SH-SY5Y (cell line): ENCODE measurements around the gene GARNL3.

Experiments used
- GATA2 ChIP-seq: IDR thresholded peaks from 2 replicates; pipeline ENCODE4 v1.6.1; 2011; ENCODE audit warnings: mild to moderate bottlenecking, low read depth, low read length
- GATA3 ChIP-seq: IDR thresholded peaks from 2 replicates; pipeline ENCODE4 v1.6.1; 2011; ENCODE audit warnings: low read depth, mild to moderate bottlenecking, low read length, moderate library complexity

GARNL3 gene

DNA sequence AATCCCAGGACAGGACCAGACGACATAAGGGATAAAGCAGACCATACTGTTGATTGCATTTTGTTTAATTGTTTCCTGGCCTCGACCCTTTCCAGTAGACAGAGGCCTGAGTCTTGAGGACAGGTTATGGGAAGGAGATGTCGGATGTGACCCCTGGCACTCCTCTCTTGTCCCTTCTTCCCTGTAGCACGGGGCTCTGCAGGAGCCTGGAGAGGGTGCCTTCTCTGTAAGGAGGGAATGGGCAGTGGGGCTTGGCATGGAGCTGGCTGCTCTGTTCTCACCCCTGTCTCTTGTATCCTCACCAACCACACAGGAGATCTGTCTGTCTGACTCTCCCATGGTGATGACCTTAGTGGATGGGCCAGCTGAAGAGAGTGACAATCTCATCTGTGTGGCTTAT, 92.3 kb downstream of the GARNL3 start:
- no peak for TF ChIP-seq GATA3
- no peak for TF ChIP-seq GATA2

DNA sequence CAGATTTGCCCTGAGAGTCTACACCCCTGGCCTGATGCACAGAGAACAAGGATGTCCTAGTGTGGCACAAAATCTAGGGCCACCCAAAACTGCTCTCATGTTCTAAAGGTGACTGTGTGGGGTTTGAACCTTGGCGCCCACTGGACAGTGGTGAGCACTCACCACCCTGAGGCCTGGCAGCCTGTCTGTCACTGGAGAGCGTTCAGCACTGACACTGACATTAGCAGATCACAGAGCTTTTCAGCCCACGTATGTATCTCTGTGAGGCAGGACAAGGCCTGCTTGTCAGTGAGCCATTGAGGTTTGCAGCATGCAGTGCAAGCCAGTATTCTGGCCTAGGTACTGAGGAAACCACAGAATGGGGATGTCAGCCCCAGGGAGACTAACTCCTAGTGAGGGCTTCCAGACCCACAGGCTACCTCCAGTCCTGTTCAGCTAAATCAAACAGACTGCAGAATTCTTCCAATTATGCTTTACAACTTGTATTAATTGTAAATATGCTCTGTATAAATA, 93.5 kb downstream of the GARNL3 start:
- TF ChIP-seq GATA2 (no peak), GATA3 (no peak)

DNA sequence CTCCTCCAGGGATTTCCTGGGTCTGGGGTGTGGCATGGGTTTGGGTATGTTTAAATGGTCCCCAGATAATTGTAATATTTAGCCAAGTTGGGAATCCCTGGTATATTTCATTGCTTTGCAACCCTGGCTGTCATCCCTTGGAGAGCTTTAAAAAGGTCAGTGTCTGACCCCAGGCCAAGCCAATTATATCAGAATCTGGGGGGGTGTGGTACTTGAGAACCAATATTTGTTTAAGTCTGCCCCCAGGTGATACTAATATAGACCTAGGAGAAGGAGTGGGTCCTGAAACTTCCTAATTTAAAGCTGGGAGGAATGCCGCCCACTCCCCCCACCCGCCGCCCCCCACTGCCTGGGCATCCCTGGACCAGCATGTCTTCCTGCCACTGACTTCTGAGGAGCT, 94.2 kb downstream of the GARNL3 start:
- TF ChIP-seq GATA2 (no peak), GATA3 (no peak)

DNA sequence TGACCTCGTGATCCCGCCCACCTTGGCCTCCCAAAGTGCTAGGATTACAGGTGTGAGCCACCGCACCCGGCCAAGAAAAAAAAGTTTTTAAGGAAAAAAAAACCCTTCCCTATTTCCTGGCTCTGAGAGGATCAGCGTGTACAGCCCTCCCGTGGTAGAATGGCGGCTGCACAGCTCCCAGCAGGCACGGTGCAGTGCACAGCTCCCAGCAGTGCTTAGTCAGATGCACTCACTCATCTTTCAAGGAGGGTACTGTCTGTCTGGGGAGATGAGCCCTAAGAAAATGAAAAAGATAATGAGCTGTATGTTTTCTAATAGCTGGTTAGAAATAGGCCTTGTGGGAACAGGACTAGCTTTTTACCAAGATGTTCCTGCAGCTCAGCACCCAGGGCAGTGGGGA, 95.7 kb downstream of the GARNL3 start:
- TF ChIP-seq GATA3 (no peak), GATA2 (no peak)

DNA sequence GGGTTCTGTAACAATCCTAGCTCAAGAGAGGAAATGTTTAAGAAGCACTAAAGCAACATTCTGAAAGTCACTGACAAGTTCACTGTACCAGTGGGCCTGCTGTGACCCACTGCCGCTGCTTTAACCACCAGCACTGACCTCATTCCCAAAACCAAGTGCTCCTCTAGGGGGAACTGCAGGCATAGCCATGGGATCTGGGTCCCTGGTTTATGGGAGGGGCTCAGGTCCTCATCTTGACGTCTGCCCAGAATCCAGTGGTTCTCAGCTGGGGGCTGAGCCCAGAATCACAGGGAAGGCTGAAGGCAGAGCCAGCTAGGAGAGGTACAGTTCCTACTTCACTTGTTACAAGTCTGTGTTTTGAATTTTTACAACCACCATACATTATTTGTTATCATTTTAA, 96.3 kb downstream of the GARNL3 start:
- no peak for TF ChIP-seq GATA2
- no peak for TF ChIP-seq GATA3

DNA sequence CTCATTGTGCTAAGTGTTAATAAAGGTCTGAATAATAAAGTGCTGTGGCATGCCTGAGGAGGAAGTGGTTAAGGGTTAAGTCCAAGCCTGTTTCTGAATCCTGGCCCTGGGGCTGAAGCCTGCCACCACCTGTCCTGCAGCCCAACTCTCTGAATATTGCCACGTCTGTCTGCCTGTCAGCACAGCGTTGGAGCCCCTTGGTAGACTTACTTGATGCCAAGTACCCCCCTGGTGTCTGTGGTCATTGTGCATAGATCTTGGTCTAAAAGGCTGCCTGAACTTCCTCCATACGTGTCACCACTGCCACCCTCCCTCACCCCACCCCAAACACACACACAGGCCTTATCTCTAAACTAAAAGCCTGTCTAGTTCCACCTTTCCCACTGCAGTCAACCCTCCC, 97.0 kb downstream of the GARNL3 start:
- TF ChIP-seq GATA2: no peak
- no peak for TF ChIP-seq GATA3

DNA sequence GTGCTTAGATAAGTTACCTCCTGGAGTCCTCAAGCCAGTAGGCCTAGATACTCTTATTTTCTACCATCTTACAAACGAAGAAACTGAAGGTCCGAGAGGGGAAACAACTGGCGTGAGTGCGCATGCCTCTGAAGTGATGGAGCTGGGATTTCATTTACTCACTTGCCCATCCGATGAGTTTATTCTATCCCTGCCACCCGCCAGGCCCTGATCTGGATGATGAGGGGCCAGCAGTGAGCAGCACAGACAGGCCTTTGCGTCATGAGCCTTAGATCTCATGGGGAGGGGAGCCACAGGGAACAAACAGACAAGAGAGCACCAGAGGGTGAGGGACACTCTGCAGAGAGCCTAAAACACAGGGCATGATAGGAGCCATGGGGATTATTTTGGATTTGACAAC, 98.3 kb downstream of the GARNL3 start:
- TF ChIP-seq GATA2 (no peak), GATA3 (no peak)

DNA sequence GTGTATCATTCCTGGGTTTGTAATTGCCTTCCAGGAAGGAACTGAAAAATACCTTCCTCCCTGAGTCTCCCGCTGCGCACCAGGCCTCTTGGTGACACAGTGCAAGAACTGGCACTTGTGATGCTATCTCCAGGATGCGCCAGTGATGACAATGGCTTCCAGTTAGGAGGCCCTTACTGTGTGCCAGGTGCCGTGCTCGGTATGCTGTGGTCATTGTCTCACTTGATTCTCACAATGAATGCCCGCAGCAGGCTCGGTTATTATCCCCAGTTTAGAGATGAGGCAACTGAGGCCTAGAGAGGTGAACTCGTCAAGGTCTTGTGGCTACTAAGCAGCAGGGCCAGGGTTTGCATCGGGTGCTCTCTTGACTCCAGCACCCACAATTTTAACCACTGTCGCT, 100.9 kb downstream of the GARNL3 start:
- TF ChIP-seq GATA3: no peak

DNA sequence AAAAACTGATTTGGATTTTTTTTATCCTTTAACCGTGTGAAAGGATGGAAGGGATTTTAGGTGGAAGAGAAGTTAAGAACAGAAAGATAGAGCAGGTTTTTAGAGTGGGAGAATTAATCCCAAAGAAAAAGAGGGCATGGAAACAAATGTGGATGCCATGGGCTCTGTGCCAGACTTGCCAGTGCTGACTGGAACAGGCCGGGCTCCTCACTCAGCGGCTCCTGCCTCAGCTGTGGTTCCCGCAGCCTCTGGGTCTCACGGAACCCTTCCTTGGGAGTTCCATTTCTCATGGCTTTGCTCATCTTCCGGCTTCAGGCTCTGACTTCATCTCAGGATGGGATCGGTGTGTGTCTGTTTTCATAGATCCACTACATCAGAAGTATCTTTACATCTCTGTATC, 102.0 kb downstream of the GARNL3 start:
- TF ChIP-seq GATA3 (no peak), GATA2 (no peak)

DNA sequence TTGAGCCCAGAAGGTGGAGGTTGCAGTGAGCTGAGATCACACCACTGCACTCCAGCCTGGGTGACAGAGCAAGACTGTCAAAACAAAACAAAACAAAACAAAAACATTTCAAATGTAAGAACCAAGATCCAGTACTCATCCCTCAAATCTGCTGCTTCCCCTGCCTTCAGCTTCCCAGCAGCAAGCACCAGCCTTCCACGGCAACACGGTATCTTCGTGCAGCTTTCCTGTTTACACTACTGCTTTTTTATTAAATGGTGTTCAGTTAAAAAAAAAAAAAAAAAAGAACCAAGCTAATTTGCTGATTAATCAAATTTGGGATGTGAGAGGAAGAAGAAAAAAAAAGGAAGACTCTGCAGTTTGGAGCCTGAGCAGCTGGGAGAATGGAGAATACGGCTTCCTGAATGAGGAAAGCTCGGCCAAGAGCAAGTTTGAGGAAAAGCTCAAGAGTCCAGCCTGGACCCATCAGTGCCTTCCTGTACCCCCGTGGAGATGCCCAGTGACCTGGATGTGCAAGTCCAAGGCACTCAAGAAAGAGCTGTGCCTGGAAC, 104.4 kb downstream of the GARNL3 start:
- TF ChIP-seq GATA2 (no peak), GATA3 (no peak)

DNA sequence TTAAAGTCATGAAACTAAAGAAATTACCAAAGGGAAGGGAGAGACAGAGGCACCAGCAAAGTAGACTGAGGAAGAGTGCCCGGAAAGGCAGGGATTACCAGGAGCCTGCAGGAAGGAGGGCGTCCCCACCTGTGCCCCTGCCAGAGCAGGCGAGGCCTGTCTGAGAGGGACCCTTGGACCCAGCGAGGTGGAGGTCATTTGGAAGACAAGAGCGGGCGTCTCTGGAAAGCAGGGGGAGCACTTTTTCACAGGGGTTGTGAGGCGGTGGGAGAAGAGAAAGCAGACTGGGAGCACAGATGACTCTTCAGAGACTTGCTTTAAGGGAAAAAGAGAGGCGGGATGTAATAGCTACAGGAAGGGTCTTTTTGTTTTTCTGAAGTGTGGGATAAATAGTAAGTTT, 104.9 kb downstream of the GARNL3 start:
- TF ChIP-seq GATA3 (no peak), GATA2 (no peak)

DNA sequence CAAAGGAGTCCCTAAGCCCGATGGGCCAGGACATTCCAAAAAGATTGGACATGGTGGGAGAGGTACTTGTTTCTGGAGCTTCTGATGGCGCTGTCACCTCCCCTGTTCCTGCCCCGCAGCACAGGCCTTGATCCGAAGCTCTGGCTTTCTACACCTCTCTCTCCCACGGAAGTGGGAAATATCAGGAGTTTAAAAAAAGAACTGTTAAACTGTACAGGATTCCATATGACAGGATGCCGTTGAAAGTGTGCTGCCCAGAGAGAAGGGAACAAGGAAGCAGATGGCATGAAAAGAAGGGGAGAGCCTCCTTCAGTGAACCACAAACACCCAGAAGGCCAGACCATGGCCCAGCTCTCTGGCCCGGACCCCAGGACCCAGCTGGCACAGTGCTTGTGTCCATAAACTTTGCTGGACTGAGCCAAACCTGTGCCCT, 105.6 kb downstream of the GARNL3 start:
- TF ChIP-seq GATA2: no peak
- TF ChIP-seq GATA3: no peak

DNA sequence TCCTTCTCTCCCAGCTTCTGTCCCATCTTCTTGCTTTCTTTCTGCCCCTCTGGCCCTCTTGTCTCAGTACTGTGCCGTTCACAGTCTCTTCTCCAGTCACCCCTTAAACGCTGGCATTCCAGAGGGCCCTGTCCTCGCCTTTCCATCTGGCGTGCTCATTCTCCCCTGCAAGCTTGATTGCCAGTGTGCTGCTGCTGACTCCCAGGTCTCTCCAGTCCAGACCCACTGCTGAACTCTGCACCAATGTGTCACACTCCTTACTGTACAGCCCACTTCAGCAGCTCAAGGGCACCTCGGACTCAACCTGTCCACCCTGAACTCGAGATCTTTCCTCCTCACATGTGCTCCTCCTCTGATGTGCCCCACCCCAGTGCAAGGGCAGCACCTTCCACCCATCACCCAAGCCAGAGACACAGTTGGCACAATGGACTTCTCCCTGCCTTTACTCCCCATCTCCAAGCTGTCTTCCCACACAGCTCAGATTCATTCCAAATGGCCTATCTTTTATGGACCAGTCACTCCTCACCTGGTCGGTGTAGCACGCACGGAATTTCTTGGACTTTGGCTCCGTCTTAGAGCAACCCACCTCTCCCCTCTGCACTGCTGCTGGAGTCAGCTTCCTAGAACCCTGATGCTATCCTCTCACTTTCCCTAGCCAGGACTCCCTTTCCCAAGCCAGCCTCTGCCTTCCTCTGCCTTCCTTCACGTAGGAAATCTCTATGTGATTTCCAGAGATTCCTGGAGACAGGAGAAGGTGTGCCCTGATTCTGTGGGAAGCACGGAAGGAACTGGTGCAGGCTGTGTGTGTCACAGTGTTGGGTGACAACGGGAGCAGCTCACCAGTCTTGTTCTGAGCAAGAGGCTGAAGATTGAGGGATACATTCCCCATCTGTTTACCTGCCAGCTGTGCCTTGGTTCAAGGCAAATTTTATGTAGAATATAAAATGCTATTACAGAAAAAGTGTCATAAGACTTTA, 106.4 kb downstream of the GARNL3 start:
- TF ChIP-seq GATA2 (no peak), GATA3 (no peak)

DNA sequence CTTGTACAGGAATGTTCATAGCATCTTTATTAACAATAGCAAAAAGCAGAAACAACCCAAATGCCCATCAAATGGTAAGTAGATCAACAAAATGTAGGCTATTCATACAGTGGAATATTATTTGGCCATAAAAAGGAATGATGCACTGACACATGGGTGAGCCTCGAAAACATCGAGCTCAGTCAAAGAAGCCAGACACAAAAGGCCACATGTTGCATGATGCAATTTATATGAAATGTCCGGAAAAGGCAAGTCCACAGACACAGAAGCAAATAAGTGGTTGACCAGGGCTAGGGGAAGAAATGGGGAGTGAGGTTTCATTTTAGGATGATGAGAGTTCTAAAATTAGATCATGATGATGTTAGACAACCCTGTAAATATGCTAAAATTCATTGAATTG, 115.9 kb downstream of the GARNL3 start:
- TF ChIP-seq GATA3 (no peak), GATA2 (no peak)

DNA sequence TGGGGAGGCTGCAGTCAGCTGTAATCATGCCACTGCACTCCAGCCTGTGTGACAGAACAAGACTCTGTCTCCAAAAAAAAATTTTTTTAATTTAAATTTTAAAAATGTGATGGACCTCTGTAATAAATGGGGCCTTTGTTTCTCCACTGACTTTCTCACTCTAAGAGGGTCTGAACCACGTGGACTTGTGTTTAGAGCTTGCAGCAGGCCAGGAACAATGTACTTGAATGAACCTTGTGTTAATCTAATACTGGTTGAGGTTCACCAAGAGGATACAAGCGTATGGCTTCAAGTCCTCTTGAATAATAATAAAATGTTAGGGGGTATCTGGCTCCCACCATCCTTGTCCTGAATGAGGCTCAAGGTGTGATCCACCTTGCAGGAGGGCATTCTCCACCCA, 118.0 kb downstream of the GARNL3 start:
- TF ChIP-seq GATA2 (no peak), GATA3 (no peak)
